ENCODE measurements around the gene CRACR2B.

Gene CRACR2B

DNA sequence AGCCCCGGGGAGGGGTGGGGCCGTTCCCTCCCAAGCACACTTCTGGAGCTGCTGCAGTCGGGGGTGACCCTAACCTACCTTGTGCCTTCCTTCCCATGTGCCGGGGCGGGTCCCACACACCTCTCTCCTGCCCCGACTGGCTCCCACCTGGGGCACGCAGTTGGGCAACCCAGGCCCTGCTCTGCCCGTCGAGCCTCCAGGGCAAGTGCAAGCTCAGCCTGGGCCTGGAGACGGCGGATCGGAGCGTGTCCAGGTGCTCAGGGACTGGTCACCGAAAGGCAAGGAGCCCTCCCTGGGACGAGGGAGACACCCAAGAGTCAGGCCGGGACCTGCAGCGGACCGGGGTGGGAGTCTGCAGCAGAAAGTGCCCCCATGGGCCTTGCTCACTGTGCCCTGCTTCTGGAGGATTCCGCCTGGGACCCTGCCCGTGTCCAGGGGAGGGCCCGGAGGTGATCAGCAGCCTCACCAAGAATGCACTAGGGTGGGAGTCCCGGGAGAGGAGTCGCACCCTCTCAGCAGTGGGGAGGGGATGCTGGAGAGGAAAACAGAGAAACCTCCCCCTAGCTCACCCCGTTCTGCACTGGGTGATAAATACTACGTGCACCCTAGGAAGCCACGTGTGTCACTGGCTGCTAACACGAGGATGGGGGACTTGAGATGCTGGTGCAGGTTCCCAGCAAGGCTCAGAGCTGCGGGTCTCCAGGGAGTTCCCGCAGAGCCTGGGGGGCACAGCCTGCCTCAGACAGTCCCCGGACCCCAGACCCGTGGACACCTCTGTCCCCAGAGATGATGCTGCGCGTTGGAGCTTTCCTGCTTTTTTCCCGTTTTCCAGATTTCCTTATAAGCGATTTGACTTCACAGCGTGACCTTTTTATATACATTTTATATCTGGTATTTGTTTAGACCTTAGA, 45.2 kb upstream of the CRACR2B start:
- TF ChIP-seq, protein P1, sequence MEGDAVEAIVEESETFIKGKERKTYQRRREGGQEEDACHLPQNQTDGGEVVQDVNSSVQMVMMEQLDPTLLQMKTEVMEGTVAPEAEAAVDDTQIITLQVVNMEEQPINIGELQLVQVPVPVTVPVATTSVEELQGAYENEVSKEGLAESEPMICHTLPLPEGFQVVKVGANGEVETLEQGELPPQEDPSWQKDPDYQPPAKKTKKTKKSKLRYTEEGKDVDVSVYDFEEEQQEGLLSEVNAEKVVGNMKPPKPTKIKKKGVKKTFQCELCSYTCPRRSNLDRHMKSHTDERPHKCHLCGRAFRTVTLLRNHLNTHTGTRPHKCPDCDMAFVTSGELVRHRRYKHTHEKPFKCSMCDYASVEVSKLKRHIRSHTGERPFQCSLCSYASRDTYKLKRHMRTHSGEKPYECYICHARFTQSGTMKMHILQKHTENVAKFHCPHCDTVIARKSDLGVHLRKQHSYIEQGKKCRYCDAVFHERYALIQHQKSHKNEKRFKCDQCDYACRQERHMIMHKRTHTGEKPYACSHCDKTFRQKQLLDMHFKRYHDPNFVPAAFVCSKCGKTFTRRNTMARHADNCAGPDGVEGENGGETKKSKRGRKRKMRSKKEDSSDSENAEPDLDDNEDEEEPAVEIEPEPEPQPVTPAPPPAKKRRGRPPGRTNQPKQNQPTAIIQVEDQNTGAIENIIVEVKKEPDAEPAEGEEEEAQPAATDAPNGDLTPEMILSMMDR (IDR thresholded peaks at IDR 0.05; ENCODE audit: low read length) = no peak
- TF ChIP-seq EZH2 (optimal IDR thresholded peaks at IDR 0.05; ENCODE audit: low read depth, low read length) (no peak), EZH2phosphoT487 (IDR thresholded peaks at IDR 0.05; ENCODE audit: low read length) (no peak)
- H3K9me2 ChIP-seq (replicated peaks; ENCODE audit: insufficient read depth, low read length) = no peaks in the 10 kb centered on the region
- no peak overlapping the region for H3K9ac ChIP-seq (ENCODE audit: low read length)
- H3K4me1 ChIP-seq (ENCODE audit: low read length) = peaks cover 3% of the 10 kb centered on the region; the same call in 1 of the 2 replicates
- H3K27me3 ChIP-seq (replicated peaks; ENCODE audit: insufficient read depth, low read length) = no peaks in the 10 kb centered on the region
- peaks cover 17% of the 10 kb centered on the region for H3K79me2 ChIP-seq (ENCODE audit: low read length)
- no peak overlapping the region for H3K4me3 ChIP-seq (ENCODE audit: low read length)
- H3F3A ChIP-seq (ENCODE audit: insufficient read depth, low read length) = 0 out of 2 replicates have a peak, but pooled peaks cover 4% of the 10 kb centered on the region
- H3K9me3 ChIP-seq (replicated peaks; ENCODE audit: insufficient read depth, low read length) = no peaks in the 10 kb centered on the region
- H4K20me1 ChIP-seq (ENCODE audit: insufficient read depth, low read length) = no peaks in the 10 kb centered on the region
- no peak for DNase-seq
- no peak overlapping the region for H3K4me2 ChIP-seq (ENCODE audit: low read depth, low read length)
- no peak overlapping the region for H2AFZ ChIP-seq (ENCODE audit: low read length)
- no peaks in the 10 kb centered on the region for H3K36me3 ChIP-seq (replicated peaks; ENCODE audit: insufficient read depth, low read length)
- H3K27ac ChIP-seq (ENCODE audit: low read length) = no peak overlapping the region

DNA sequence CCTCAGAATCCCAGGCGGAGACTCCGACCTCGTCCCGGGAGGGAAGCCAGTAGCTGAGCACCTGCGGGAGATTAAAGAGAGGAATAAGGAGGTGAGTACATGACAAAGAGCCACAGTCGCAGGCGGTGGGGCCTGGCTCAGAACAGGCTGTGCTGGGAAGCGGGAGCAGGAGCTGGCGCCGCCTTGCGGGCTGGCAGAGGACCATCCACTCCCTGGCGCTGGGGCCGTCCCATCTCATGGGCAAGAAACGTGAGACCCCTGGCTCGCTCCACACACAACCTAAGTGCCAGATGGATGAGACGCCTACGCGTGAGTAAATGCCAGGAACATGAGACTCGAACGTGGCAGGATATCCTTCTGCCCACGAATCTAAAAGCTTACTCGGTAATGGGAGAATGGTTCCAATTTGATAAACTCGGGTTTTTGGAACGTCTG, 44.1 kb upstream of the CRACR2B start:
- Histone ChIP-seq H3F3A (ENCODE audit: insufficient read depth, low read length) (0 out of 2 replicates have a peak, but pooled peaks cover 4% of the 10 kb centered on the region), H3K79me2 (ENCODE audit: low read length) (peaks cover 12% of the 10 kb centered on the region), H2AFZ (ENCODE audit: low read length) (no peak overlapping the region), H3K9me2 (replicated peaks; ENCODE audit: insufficient read depth, low read length) (no peaks in the 10 kb centered on the region), H3K4me3 (ENCODE audit: low read length) (no peak overlapping the region), H4K20me1 (ENCODE audit: insufficient read depth, low read length) (no peaks in the 10 kb centered on the region), H3K27ac (ENCODE audit: low read length) (no peak overlapping the region), H3K9ac (ENCODE audit: low read length) (no peak overlapping the region), H3K27me3 (replicated peaks; ENCODE audit: insufficient read depth, low read length) (no peaks in the 10 kb centered on the region), H3K4me1 (ENCODE audit: low read length) (no peaks in the 10 kb centered on the region), H3K36me3 (replicated peaks; ENCODE audit: insufficient read depth, low read length) (no peaks in the 10 kb centered on the region), H3K4me2 (ENCODE audit: low read depth, low read length) (no peak overlapping the region), H3K9me3 (replicated peaks; ENCODE audit: insufficient read depth, low read length) (no peaks in the 10 kb centered on the region)
- no peak for DNase-seq
- TF ChIP-seq EZH2phosphoT487 (IDR thresholded peaks at IDR 0.05; ENCODE audit: low read length) (no peak), EZH2 (optimal IDR thresholded peaks at IDR 0.05; ENCODE audit: low read depth, low read length) (no peak)
- TF ChIP-seq, protein P1 (IDR thresholded peaks at IDR 0.05; ENCODE audit: low read length) = no peak

DNA sequence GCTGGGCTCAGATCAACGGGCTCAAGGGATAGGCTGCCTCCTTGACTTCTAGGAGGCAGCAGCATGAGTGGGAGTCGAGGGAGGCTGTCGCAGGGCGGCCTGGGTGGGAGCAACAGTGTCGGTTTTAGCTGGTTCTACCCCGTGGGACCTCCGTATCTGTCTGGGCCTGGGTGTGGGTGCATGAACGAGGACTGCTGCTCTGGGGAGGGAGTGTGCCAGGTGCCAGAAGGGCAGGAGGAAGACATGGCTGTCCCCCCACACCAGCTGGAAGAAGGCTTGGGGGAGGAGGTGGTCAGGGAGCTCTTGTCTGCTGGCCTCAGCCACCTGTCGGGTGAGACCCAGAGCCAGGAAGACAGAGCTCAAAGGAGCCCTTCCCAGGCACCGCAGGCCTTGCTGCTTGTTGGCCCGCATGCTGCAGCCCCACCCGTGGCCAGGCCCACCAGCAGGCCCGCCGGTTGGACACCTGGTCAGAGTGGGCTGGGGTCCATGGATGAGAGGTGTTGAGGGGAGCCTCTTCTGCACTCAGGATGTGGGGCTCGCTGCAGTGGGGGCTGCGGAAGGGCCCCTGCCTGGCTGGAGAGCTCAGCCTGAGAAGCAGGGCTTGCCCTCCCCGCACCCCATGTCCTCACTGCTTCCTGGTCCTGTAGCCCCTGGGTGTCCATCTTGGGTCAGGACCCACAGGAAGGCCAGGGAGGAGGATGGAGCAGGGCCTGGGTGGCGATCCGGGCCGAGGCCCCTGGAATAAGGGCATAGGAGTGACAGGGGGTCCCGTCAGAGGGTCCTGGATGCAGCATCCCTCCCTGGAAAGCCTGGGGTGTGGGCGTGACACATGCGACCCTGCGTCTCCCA, 41.3 kb upstream of the CRACR2B start:
- no peak overlapping the region for H3K4me3 ChIP-seq (ENCODE audit: low read length)
- no peak overlapping the region for H3K27ac ChIP-seq (ENCODE audit: low read length)
- no peaks in the 10 kb centered on the region for H3K9me3 ChIP-seq (replicated peaks; ENCODE audit: insufficient read depth, low read length)
- 0 out of 2 replicates have a peak, but pooled peaks cover 3% of the 10 kb centered on the region for H3K4me1 ChIP-seq (ENCODE audit: low read length)
- no peak overlapping the region for H3K9ac ChIP-seq (ENCODE audit: low read length)
- H3K27me3 ChIP-seq (replicated peaks; ENCODE audit: insufficient read depth, low read length) = no peaks in the 10 kb centered on the region
- no peaks in the 10 kb centered on the region for H3K36me3 ChIP-seq (replicated peaks; ENCODE audit: insufficient read depth, low read length)
- TF ChIP-seq, protein P1 (IDR thresholded peaks at IDR 0.05; ENCODE audit: low read length) = no peak
- TF ChIP-seq EZH2phosphoT487 (IDR thresholded peaks at IDR 0.05; ENCODE audit: low read length) (no peak), EZH2 (optimal IDR thresholded peaks at IDR 0.05; ENCODE audit: low read depth, low read length) (no peak)
- H3F3A ChIP-seq (ENCODE audit: insufficient read depth, low read length) = peaks cover 10% of the 10 kb centered on the region; the same call in 1 of the 2 replicates
- DNase-seq = no peak
- no peak overlapping the region for H2AFZ ChIP-seq (ENCODE audit: low read length)
- no peaks in the 10 kb centered on the region for H4K20me1 ChIP-seq (ENCODE audit: insufficient read depth, low read length)
- no peaks in the 10 kb centered on the region for H3K9me2 ChIP-seq (replicated peaks; ENCODE audit: insufficient read depth, low read length)
- H3K4me2 ChIP-seq (ENCODE audit: low read depth, low read length) = no peak overlapping the region
- H3K79me2 ChIP-seq (ENCODE audit: low read length) = peaks cover 17% of the 10 kb centered on the region
